ENCODE results near the gene CPA4.

DNA sequence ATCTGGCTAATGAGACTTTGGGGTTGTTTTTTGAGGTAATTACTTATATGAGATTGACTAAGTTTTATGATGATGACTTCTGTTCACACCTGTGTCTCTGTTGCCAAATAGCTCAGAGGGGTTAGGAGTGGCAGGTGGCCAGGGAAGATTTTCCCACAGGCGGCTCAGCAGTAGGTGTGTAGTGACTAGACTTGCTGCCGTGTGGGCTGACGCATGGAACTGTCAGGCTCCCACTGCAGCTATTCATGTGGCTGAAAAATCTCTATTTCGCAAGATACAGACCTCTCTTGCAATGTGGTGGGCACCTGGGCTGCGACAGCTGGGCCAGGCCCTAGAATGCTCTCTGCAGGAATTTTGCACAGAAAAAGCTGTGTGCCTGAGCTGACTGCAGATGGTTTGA lies 1.4 kb downstream of the CPA4 start:
- TF ChIP-seq, protein P1, sequence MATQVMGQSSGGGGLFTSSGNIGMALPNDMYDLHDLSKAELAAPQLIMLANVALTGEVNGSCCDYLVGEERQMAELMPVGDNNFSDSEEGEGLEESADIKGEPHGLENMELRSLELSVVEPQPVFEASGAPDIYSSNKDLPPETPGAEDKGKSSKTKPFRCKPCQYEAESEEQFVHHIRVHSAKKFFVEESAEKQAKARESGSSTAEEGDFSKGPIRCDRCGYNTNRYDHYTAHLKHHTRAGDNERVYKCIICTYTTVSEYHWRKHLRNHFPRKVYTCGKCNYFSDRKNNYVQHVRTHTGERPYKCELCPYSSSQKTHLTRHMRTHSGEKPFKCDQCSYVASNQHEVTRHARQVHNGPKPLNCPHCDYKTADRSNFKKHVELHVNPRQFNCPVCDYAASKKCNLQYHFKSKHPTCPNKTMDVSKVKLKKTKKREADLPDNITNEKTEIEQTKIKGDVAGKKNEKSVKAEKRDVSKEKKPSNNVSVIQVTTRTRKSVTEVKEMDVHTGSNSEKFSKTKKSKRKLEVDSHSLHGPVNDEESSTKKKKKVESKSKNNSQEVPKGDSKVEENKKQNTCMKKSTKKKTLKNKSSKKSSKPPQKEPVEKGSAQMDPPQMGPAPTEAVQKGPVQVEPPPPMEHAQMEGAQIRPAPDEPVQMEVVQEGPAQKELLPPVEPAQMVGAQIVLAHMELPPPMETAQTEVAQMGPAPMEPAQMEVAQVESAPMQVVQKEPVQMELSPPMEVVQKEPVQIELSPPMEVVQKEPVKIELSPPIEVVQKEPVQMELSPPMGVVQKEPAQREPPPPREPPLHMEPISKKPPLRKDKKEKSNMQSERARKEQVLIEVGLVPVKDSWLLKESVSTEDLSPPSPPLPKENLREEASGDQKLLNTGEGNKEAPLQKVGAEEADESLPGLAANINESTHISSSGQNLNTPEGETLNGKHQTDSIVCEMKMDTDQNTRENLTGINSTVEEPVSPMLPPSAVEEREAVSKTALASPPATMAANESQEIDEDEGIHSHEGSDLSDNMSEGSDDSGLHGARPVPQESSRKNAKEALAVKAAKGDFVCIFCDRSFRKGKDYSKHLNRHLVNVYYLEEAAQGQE (IDR thresholded peaks at IDR 0.05; ENCODE audit: insufficient read depth in 1 of 2, low read depth in 2 of 2, low read length in 1 of 2) = no peak
- TF ChIP-seq POLR2AphosphoS5 (IDR thresholded peaks at IDR 0.05; ENCODE audit: low read depth, low read length) (no peak), TCF7L2 (IDR thresholded peaks at IDR 0.05; ENCODE audit: low read depth, low read length) (no peak), SIN3A (IDR thresholded peaks at IDR 0.05; ENCODE audit: borderline replicate concordance, insufficient read depth, low read depth, low read length) (no peak)
- TF ChIP-seq, protein P2, sequence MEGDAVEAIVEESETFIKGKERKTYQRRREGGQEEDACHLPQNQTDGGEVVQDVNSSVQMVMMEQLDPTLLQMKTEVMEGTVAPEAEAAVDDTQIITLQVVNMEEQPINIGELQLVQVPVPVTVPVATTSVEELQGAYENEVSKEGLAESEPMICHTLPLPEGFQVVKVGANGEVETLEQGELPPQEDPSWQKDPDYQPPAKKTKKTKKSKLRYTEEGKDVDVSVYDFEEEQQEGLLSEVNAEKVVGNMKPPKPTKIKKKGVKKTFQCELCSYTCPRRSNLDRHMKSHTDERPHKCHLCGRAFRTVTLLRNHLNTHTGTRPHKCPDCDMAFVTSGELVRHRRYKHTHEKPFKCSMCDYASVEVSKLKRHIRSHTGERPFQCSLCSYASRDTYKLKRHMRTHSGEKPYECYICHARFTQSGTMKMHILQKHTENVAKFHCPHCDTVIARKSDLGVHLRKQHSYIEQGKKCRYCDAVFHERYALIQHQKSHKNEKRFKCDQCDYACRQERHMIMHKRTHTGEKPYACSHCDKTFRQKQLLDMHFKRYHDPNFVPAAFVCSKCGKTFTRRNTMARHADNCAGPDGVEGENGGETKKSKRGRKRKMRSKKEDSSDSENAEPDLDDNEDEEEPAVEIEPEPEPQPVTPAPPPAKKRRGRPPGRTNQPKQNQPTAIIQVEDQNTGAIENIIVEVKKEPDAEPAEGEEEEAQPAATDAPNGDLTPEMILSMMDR (IDR thresholded peaks at IDR 0.05) = no peak
